Measurements from ENCODE around the gene ARMCX4.
"Not testable (repeated sequence)": the region's sequence is repeated elsewhere in the genome, so short reads cannot be mapped to it uniquely, and the experiment has no call there.

Gene ARMCX4

GRCh38 chrX:101493225-101493624, 8.0 kb downstream of the ARMCX4 start:
- TF ChIP-seq CTCF (IDR thresholded peaks at IDR 0.05; ENCODE audit: low read depth, low read length): no peak
- no peak overlapping the region for H3K4me3 ChIP-seq (ENCODE audit: low read depth, low read length)

- H3K4me3 ChIP-seq (ENCODE audit: low read depth, low read length): not testable (repeated sequence)
These were observed 17.7 kb downstream of the ARMCX4 start for GRCh38 chrX:101502929-101503328.

- H3K4me3 ChIP-seq (ENCODE audit: low read depth, low read length): no peak overlapping the region
- no peak for TF ChIP-seq CTCF (IDR thresholded peaks at IDR 0.05; ENCODE audit: low read depth, low read length)
These were observed 22.1 kb downstream of the ARMCX4 start for GRCh38 chrX:101507372-101507771.

- no peak for TF ChIP-seq CTCF (IDR thresholded peaks at IDR 0.05; ENCODE audit: low read depth, low read length)
- H3K4me3 ChIP-seq (ENCODE audit: low read depth, low read length): no peak overlapping the region
These were observed 22.7 kb downstream of the ARMCX4 start for GRCh38 chrX:101507986-101508385.

- TF ChIP-seq CTCF (IDR thresholded peaks at IDR 0.05; ENCODE audit: low read depth, low read length): no peak
- no peak overlapping the region for H3K4me3 ChIP-seq (ENCODE audit: low read depth, low read length)
These were observed 45.7 kb downstream of the ARMCX4 start for GRCh38 chrX:101530944-101531343.

All from WI38 (cell line).